WTC11 (cell line): ENCODE measurements around the gene RGS7. TPM values are rescaled to one million over a fixed set of nuclear protein-coding genes. Genes with fewer than 3 reads are reported as not detected.

Experiments used
- ATAC-seq: fragments of 200-7000 bp; cut with Tn5 transposase; 2 replicates; pipeline ENCODE4 v1.10.0; 2021; ENCODE audit warnings: mild to moderate bottlenecking, moderate library complexity
- CTCF ChIA-PET: fragments of 300-600 bp; sonication (Branson Sonifier 250); formaldehyde crosslinking; loops from one replicate; lab custom pipeline; 2021; ENCODE audit warnings: antibody characterized with exemption; lab: Charles Lee
- POLR2A ChIA-PET: fragments of 350-600 bp; sonication (Branson Sonifier 250); formaldehyde crosslinking; loops from one replicate; lab custom pipeline; 2021; ENCODE audit warnings: antibody characterized with exemption; lab: Charles Lee
- DNase-seq: peaks from one replicate; pipeline ENCODE4 v3.0.0; 2021; ENCODE audit warnings: low spot score
- H3K27ac Mint-ChIP-seq: 2 replicates; pipeline ENCODE4 v1.8.0; 2021; ENCODE audit warnings: mixed read lengths
- H3K27me3 Mint-ChIP-seq: 2 replicates; pipeline ENCODE4 v1.8.0; 2021; ENCODE audit warnings: low read depth, mild to moderate bottlenecking, moderate library complexity, mixed read lengths
- H3K36me3 Mint-ChIP-seq: 2 replicates; pipeline ENCODE4 v1.8.0; 2021; ENCODE audit warnings: mixed read lengths
- H3K4me1 Mint-ChIP-seq: 2 replicates; pipeline ENCODE4 v1.8.0; 2022; ENCODE audit warnings: mixed read lengths
- H3K4me3 Mint-ChIP-seq: 2 replicates; pipeline ENCODE4 v1.8.0; 2021; ENCODE audit warnings: mild to moderate bottlenecking, moderate library complexity, mixed read lengths
- H3K9me3 Mint-ChIP-seq: 2 replicates; pipeline ENCODE4 v1.8.0; 2021; ENCODE audit warnings: mixed read lengths
- CBFB ChIP-seq: sonication (generic); formaldehyde crosslinking; IDR thresholded peaks from 2 replicates; pipeline ENCODE4 v1.8.1; 2022; ENCODE audit warnings: mild to moderate bottlenecking, low read depth, missing genetic modification reagents
- CDX4 ChIP-seq: fragments of 250-450 bp; sonication (Bioruptor Pico); IDR thresholded peaks from 2 replicates; pipeline ENCODE4 v1.9.0; 2021; ENCODE audit warnings: moderate library complexity, mild to moderate bottlenecking, inconsistent platforms, borderline replicate concordance
- CREB1 ChIP-seq: sonication (generic); formaldehyde crosslinking; IDR thresholded peaks from 2 replicates; pipeline ENCODE4 v1.8.0; 2023; ENCODE audit warnings: mild to moderate bottlenecking, missing genetic modification reagents
- E2F4 ChIP-seq: sonication (generic); formaldehyde crosslinking; IDR thresholded peaks from 2 replicates; pipeline ENCODE4 v1.8.1; 2022; ENCODE audit warnings: low read depth, mild to moderate bottlenecking, moderate library complexity, missing genetic modification reagents, borderline replicate concordance
- EMX1 ChIP-seq: fragments of 250-450 bp; sonication (Bioruptor Pico); IDR thresholded peaks from 2 replicates; pipeline ENCODE4 v1.8.0; 2021; ENCODE audit warnings: mild to moderate bottlenecking
- ESRRA ChIP-seq: sonication (generic); formaldehyde crosslinking; IDR thresholded peaks from 2 replicates; pipeline ENCODE4 v1.8.1; 2022; ENCODE audit warnings: mild to moderate bottlenecking, missing genetic modification reagents, borderline replicate concordance
- FOXJ3 ChIP-seq: sonication (generic); formaldehyde crosslinking; IDR thresholded peaks from 2 replicates; pipeline ENCODE4 v1.9.0; 2021; ENCODE audit warnings: missing genetic modification reagents, mild to moderate bottlenecking, borderline replicate concordance
- GABPB1 ChIP-seq: sonication (generic); formaldehyde crosslinking; IDR thresholded peaks from 2 replicates; pipeline ENCODE4 v1.8.1; 2023; ENCODE audit warnings: mild to moderate bottlenecking, missing genetic modification reagents
- GRHL2 ChIP-seq: fragments of 250-450 bp; sonication (Bioruptor Pico); IDR thresholded peaks from 2 replicates; pipeline ENCODE4 v1.8.0; 2022; ENCODE audit warnings: mild to moderate bottlenecking, moderate library complexity; ENCODE audit not compliant: insufficient replicate concordance, severe bottlenecking
- HMGXB4 ChIP-seq: sonication (generic); formaldehyde crosslinking; IDR thresholded peaks from 2 replicates; pipeline ENCODE4 v1.8.1; 2023; ENCODE audit warnings: mild to moderate bottlenecking, moderate library complexity, missing genetic modification reagents
- IRF1 ChIP-seq: sonication (generic); formaldehyde crosslinking; IDR thresholded peaks from 2 replicates; pipeline ENCODE4 v1.8.0; 2023; ENCODE audit warnings: missing genetic modification reagents
- NR1H2 ChIP-seq: sonication (generic); formaldehyde crosslinking; IDR thresholded peaks from 2 replicates; pipeline ENCODE4 v1.9.0; 2021; ENCODE audit warnings: mild to moderate bottlenecking, moderate library complexity, missing genetic modification reagents
- NR3C1 ChIP-seq: sonication (generic); formaldehyde crosslinking; conservative IDR thresholded peaks from 2 replicates; pipeline ENCODE4 v1.8.1; 2023; ENCODE audit warnings: low read depth, mild to moderate bottlenecking, missing genetic modification reagents
- PRRX2 ChIP-seq: fragments of 250-450 bp; sonication (Bioruptor Pico); IDR thresholded peaks from 2 replicates; pipeline ENCODE4 v1.8.0; 2021; ENCODE audit warnings: mild to moderate bottlenecking
- SMAD3 ChIP-seq: sonication (generic); formaldehyde crosslinking; IDR thresholded peaks from 2 replicates; pipeline ENCODE4 v1.8.0; 2022; ENCODE audit warnings: missing genetic modification reagents, mild to moderate bottlenecking, borderline replicate concordance
- SMAD4 ChIP-seq: sonication (generic); formaldehyde crosslinking; IDR thresholded peaks from 2 replicates; pipeline ENCODE4 v1.8.0; 2022; ENCODE audit warnings: mild to moderate bottlenecking, missing genetic modification reagents
- TCF7 ChIP-seq: sonication (generic); formaldehyde crosslinking; IDR thresholded peaks from 2 replicates; pipeline ENCODE4 v1.8.0; 2022; ENCODE audit warnings: mild to moderate bottlenecking, low read depth, missing genetic modification reagents, moderate library complexity
- TEAD4 ChIP-seq: sonication (generic); formaldehyde crosslinking; IDR thresholded peaks from 2 replicates; pipeline ENCODE4 v1.8.0; 2022; ENCODE audit warnings: mild to moderate bottlenecking, missing genetic modification reagents
- USF2 ChIP-seq: sonication (generic); formaldehyde crosslinking; IDR thresholded peaks from 2 replicates; pipeline ENCODE4 v1.8.1; 2023; ENCODE audit warnings: mild to moderate bottlenecking, missing genetic modification reagents, moderate library complexity
- ZNF317 ChIP-seq: sonication (generic); formaldehyde crosslinking; IDR thresholded peaks from 2 replicates; pipeline ENCODE4 v1.8.1; 2023; ENCODE audit warnings: low read depth, mild to moderate bottlenecking, moderate library complexity, missing genetic modification reagents, borderline replicate concordance
- ZNF416 ChIP-seq: fragments of 250-450 bp; sonication (Bioruptor Pico); IDR thresholded peaks from 2 replicates; pipeline ENCODE4 v1.9.0; 2021; ENCODE audit warnings: mild to moderate bottlenecking, inconsistent platforms
- ZNF423 ChIP-seq: fragments of 250-450 bp; sonication (Bioruptor Pico); IDR thresholded peaks from 2 replicates; pipeline ENCODE4 v2.1.2; 2022; ENCODE audit warnings: mild to moderate bottlenecking, moderate library complexity
- ZNF425 ChIP-seq: fragments of 250-450 bp; sonication (Bioruptor Pico); conservative IDR thresholded peaks from 2 replicates; pipeline ENCODE4 v1.9.0; 2021; ENCODE audit warnings: mild to moderate bottlenecking
- ZNF671 ChIP-seq: fragments of 250-450 bp; sonication (Bioruptor Pico); IDR thresholded peaks from 2 replicates; pipeline ENCODE4 v1.8.0; 2021; ENCODE audit warnings: mild to moderate bottlenecking
- ZSCAN18 ChIP-seq: fragments of 250-450 bp; sonication (Bioruptor Pico); IDR thresholded peaks from 2 replicates; pipeline ENCODE4 v2.1.2; 2022; ENCODE audit warnings: mild to moderate bottlenecking, moderate library complexity
- total RNA-seq: library from RNA; stranded (reverse); gene quantifications from 3 replicates; pipeline ENCODE4 v1.2.3, GENCODE V29; 2021

Gene RGS7
- total RNA-seq, 1 experiment from 2014 or later = 1.2 TPM

GRCh38 chr1:241129207-241129960, 227.6 kb downstream of the RGS7 start:
- Mint-ChIP-seq H3K9me3 (no peaks in the 10 kb centered on the region), H3K27ac (no peak overlapping the region), H3K4me1 (peaks cover 20% of the 10 kb centered on the region), H3K27me3 (no peaks in the 10 kb centered on the region), H3K4me3 (no peak overlapping the region), H3K36me3 (no peaks in the 10 kb centered on the region)
- DNase-seq (no peak), ATAC-seq (no peak; the same call in 1 of the 2 replicates)
- ChIA-PET POLR2A (no interaction called here), CTCF (no interaction called here)
- TF ChIP-seq IRF1 (CRISPR knock-in tag) = no peak
- no peak for TF ChIP-seq FOXJ3
- no peak for TF ChIP-seq ESRRA
- no peak for TF ChIP-seq CDX4 (CRISPR knock-in tag)
- TF ChIP-seq PRRX2 = no peak
- no peak for TF ChIP-seq ZNF671 (CRISPR knock-in tag)
- TF ChIP-seq SMAD4 (CRISPR knock-in tag) = no peak
- TF ChIP-seq GABPB1 = no peak
- TF ChIP-seq USF2 (CRISPR knock-in tag) = no peak
- no peak for TF ChIP-seq ZNF423 (CRISPR knock-in tag)
- TF ChIP-seq TEAD4 (CRISPR knock-in tag) = no peak
- TF ChIP-seq SMAD3 (CRISPR knock-in tag) = no peak

- TF ChIP-seq NR3C1 = no peak
- TF ChIP-seq ZSCAN18 (CRISPR knock-in tag) = no peak
- TF ChIP-seq ZNF416 (CRISPR knock-in tag) = no peak
- no peak for TF ChIP-seq ZNF317 (CRISPR knock-in tag)
- TF ChIP-seq HMGXB4 (CRISPR knock-in tag) = no peak
- no peak for TF ChIP-seq TCF7 (CRISPR knock-in tag)
- no peak for TF ChIP-seq E2F4
- TF ChIP-seq CBFB (CRISPR knock-in tag) = no peak
- no peak for TF ChIP-seq ZNF423 (CRISPR knock-in tag)
- TF ChIP-seq ZNF425 = no peak
- no peak for TF ChIP-seq CREB1
- TF ChIP-seq GRHL2 = no peak
- TF ChIP-seq NR1H2 (CRISPR knock-in tag) = no peak
- TF ChIP-seq EMX1 (CRISPR knock-in tag) = no peak
- DNase-seq (no peak), ATAC-seq (no peak)
- POLR2A ChIA-PET = interaction anchor here (0.6 kb wide), 1 partner anchor 440 kb away, joined by 5 read pairs; no protein-coding TSS in a partner anchor
- H3K27me3 Mint-ChIP-seq = no peaks in the 10 kb centered on the region
- H3K4me3 Mint-ChIP-seq = no peak overlapping the region
- H3K36me3 Mint-ChIP-seq = no peaks in the 10 kb centered on the region
- no peaks in the 10 kb centered on the region for H3K9me3 Mint-ChIP-seq
- CTCF ChIA-PET = no interaction called here
- no peak overlapping the region for H3K27ac Mint-ChIP-seq
- H3K4me1 Mint-ChIP-seq = peaks cover 30% of the 10 kb centered on the region
Observed at GRCh38 chr1:241125286-241125685, 231.7 kb downstream of the RGS7 start.
